Fibroblast of villous mesenchyme (primary cell): ENCODE data around the gene CRYGN. TPM values are rescaled to one million over a fixed set of nuclear protein-coding genes. Genes with fewer than 3 reads are reported as not detected.

Source experiments
- DNase-seq: peaks from one replicate; pipeline ENCODE4 v3.0.0-alpha.2; 2010; ENCODE audit warnings: low read depth
- H3K4me3 ChIP-seq: 2 replicates; pipeline ENCODE4 v1.5.1; 2011; ENCODE audit warnings: low read depth, mild to moderate bottlenecking, low read length
- CTCF ChIP-seq: IDR thresholded peaks from 2 replicates; pipeline ENCODE4 v1.5.1; 2012; ENCODE audit warnings: low read depth, mild to moderate bottlenecking, low read length; ENCODE audit not compliant: insufficient read depth
- total RNA-seq: library from RNA; depleted of rRNA; stranded (reverse); fragments of >200 nt; gene quantifications from 2 replicates; pipeline ENCODE4 v1.2.3, GENCODE V29; 2012

The CRYGN gene
- total RNA-seq, 1 donor = under 0.01 TPM

GRCh38 chr7:151483711-151483983 is 43.7 kb upstream of the CRYGN start:
- H3K4me3 ChIP-seq = no peak overlapping the region
- DNase-seq = no peak
- no peak for TF ChIP-seq CTCF

- TF ChIP-seq CTCF = no peak
- H3K4me3 ChIP-seq = no peak overlapping the region
Observed at GRCh38 chr7:151482883-151483710, 43.2 kb upstream of the CRYGN start.

GRCh38 chr7:151481650-151482505 is 41.9 kb upstream of the CRYGN start:
- H3K4me3 ChIP-seq = no peak overlapping the region
- no peak for TF ChIP-seq CTCF
- no peak for DNase-seq

More at GRCh38 chr7:151482883-151483710, 43.2 kb upstream of the CRYGN start:
- DNase-seq = no peak

GRCh38 chr7:151477867-151478266 is 37.9 kb upstream of the CRYGN start:
- DNase-seq = no peak
- TF ChIP-seq CTCF = no peak
- no peak overlapping the region for H3K4me3 ChIP-seq

GRCh38 chr7:151472644-151473380 is 32.9 kb upstream of the CRYGN start:
- no peak for TF ChIP-seq CTCF
- H3K4me3 ChIP-seq = no peak overlapping the region
- DNase-seq = no peak

- no peak for DNase-seq
- no peak overlapping the region for H3K4me3 ChIP-seq
- no peak for TF ChIP-seq CTCF
Observed at GRCh38 chr7:151470711-151471110, 30.8 kb upstream of the CRYGN start.
